Measurements from ENCODE around the gene F2RL1.
"Not testable (repeated sequence)": the region's sequence is repeated elsewhere in the genome, so short reads cannot be mapped to it uniquely, and the experiment has no call there.

Gene F2RL1

GRCh38 chr5:76849419-76850291, 30.8 kb downstream of the F2RL1 start, which contains the start of gene S100Z:
S100Z (plus strand) TSS chr5:76850014; CDS start chr5:76875360, 25,346 bp downstream.
- DNase-seq: no peak

GRCh38 chr5:76850543-76851145, 31.8 kb downstream of the F2RL1 start:
- no peak for DNase-seq

GRCh38 chr5:76851728-76852369, 33.0 kb downstream of the F2RL1 start:
- DNase-seq: peak in 1 of 51 donors; percentile 3

- no peak for DNase-seq
These were observed 33.9 kb downstream of the F2RL1 start for GRCh38 chr5:76852772-76853171.

GRCh38 chr5:76853741-76854140, 34.9 kb downstream of the F2RL1 start:
- not testable (repeated sequence) for DNase-seq

- DNase-seq: no peak
These were observed 35.8 kb downstream of the F2RL1 start for GRCh38 chr5:76854644-76855043.

- DNase-seq: not testable (repeated sequence)
These were observed 36.7 kb downstream of the F2RL1 start for GRCh38 chr5:76855501-76855900.

- DNase-seq: peak in 5 of 51 donors; percentile 6 to 13 (median 7)
These were observed 37.1 kb downstream of the F2RL1 start for GRCh38 chr5:76855961-76856360.

- not testable (repeated sequence) for DNase-seq
These were observed 38.0 kb downstream of the F2RL1 start for GRCh38 chr5:76856800-76857199.

GRCh38 chr5:76859591-76860247, 40.9 kb downstream of the F2RL1 start:
- no peak for DNase-seq

- DNase-seq: no peak
These were observed 42.8 kb downstream of the F2RL1 start for GRCh38 chr5:76861612-76862011.

GRCh38 chr5:76863001-76863400, 44.2 kb downstream of the F2RL1 start:
- DNase-seq: no peak

GRCh38 chr5:76866503-76866902, 47.7 kb downstream of the F2RL1 start:
- DNase-seq: no peak

- no peak for DNase-seq
These were observed 48.2 kb downstream of the F2RL1 start for GRCh38 chr5:76867038-76867437.

GRCh38 chr5:76867827-76868693, 49.2 kb downstream of the F2RL1 start:
- peak in 36 of 51 donors; percentile 2 to 73 (median 18) for DNase-seq

- DNase-seq: no peak
These were observed 51.2 kb downstream of the F2RL1 start for GRCh38 chr5:76870046-76870445.

GRCh38 chr5:76874088-76874581, 55.3 kb downstream of the F2RL1 start:
- no peak for DNase-seq

Measured in hypothalamus (tissue), 51 donors.